HTR-8/SVneo (cell line): ENCODE results near the gene XPC.

Source experiments
- DNase-seq: peaks from one replicate; pipeline ENCODE4 v3.0.0; 2011; ENCODE audit warnings: low spot score, mixed read lengths; ENCODE audit not compliant: insufficient read length
- FAIRE-seq: peaks from 2 replicates; lab custom pipeline; 2011; peaks lifted over from hg19 to GRCh38; lab: Jason Lieb, UNC

Gene XPC

DNA sequence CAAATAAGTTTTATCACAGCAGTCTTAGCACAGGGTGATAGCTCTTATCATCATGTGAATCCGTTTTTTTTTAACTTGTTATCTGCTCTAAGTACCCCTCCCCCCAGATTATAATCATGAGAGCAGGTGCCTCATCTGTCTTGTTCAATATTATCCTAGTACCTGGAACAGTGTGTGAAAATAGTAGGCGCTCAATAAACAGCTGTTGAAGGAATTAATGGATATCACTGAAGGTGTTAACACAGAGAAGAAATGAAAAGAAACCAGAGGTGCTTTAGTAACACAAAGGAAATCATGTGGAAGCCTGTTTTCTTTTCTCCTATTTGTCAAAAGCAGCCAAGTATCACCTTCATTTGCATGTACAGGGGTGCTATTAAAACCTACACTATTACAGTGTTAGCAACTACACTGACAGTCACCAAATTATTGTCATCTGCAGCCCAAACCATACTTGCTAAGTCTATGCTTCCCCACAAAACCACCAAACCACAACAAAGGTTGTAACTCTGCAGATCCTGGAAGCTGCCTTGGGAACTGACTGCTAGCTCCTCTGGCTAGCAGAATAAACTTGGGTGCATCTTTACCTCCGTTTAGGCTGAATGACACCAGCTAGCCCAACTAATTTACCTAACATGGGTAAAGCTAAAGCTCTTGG lies 2.9 kb downstream of the XPC start:
- DNase-seq, result no peak
- no peak for FAIRE-seq

DNA sequence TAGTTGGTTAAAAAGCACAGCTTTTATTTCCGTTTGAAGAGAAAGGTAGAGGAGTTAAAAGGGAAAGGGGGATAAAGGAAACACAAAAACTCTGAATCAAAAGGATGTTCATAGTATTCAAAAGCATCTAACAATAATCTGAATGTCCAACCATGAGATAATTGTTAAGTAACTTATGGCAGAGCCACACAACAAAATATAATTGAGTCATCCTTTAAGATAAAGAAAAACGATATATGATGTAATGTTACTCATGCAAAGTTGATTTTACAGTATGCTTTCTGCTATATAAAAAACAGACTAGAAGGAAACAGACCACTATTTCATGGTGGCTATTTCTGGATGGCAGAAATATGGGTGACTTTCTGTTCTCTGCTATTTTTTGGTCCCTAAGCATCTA lies 3.9 kb downstream of the XPC start:
- FAIRE-seq, result no peak
- DNase-seq, result no peak

DNA sequence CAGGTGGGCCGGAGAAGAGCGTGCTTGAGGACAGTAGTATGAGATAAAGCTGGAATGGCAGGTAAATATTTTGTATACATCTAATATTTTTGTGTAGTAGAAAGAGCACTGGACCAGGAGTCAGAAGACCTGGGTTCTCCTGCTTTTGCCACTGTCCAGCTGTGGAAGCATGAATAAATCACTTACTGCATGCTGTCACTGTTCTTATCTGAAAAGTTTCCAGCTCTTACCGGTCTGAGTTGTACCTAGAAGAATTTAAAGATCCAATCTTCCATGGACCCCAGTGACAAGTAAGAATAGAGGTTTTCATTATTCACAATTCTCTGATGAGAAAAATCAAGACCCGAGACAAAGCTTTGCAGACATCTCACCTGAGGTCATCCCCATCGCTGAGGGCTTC lies 5.9 kb downstream of the XPC start:
- FAIRE-seq, result no peak
- no peak for DNase-seq

DNA sequence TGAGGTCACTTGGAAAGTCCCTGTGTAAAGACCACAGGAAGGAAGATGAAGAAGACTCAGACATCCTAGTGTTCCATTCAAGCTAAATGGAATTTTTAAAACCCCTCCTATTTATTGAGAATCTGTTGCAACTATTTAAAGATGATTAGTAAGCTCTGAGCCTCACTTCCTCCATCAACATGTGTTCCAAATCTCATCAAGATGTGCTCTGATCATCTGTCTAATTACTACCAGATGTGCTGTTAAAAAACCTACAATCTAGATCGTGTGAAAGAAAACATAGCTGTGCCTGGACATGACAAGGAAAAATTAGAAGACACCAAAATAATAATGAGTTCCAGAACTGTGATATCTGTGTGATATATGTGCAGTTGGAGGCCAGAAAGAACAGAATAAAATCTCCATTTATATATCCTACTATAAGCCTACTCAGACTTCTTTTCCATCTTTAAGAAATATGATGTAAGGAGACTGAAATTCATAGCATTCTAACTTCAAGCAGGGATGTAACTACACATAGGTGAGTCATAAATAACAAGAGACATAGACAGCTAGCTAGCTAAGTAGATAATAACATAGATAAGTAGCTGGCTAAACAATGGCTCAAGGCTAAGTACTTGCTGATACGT lies 7.8 kb downstream of the XPC start:
- FAIRE-seq, result no peak
- DNase-seq, result peak; percentile 28

DNA sequence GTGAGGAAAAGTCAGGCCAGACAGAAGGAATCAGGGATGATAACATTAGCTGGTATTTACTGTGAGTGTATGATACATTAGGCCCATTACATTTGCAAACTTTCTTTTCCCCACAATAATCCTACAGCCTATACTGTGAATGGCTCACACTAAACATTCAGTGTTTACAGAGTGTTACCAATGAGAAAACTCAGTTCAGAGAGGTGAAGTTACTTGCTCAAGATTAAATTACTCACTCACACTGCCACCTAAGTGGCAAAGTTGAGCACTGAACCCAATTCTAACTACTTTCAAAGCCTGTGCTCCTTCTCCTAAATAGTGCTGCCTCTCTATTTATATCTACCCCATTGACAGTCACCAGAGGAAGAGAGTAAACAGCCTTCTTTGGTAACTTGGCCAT lies 8.5 kb downstream of the XPC start:
- DNase-seq (no peak), FAIRE-seq (no peak)

DNA sequence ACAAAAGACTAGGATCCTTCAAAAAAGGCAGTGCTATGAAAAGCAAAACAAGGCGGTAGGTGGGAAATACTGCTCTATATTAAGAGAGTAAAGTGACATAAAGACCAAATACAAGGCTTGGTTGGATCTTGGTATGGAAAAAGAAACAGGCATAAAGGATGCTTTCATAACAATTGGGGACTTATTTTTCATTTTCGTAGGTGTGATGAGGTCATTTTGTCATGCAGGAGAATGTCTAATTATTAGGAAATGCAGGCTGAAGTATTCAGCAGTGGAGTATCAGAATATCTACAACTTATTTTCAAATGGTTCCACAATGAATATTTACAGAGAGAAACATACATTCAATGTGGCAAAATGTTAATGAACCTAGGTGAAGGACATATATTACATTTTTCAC lies 9.0 kb downstream of the XPC start:
- FAIRE-seq (no peak), DNase-seq (no peak)

DNA sequence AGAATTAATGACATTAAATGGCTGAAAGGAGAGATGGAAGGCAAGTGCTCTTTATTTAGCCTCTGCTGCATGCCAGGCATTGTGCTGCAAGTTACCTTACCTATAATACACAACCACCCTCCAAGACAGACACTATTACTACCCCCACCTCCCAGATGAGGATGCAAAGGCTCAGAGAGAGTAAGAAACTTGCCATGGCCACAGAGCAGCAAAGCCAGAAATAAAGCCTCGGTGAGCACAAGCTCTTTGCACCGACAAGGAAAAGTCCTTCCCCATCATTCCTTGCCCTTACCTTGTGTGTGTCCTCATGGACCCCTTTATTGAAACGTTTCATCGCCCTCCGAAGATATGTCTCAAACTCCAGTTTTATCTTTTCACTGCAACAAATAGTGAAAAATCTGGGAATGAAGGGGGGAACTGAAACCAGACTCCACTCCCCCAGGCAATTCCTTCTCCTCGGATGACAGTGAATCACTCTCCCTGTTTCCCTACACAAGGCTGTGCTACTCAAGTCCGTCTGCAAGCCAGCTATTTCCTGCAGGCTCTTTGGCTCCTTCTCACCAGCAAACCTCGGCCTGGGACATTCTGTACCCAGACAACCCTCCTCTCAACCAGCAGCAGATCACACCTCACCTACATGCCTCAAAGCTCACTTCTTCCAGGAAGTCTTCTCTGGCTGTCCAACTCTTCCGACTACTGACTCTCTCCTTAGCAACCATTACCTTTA lies 11.4 kb downstream of the XPC start:
- DNase-seq (no peak), FAIRE-seq (no peak)

DNA sequence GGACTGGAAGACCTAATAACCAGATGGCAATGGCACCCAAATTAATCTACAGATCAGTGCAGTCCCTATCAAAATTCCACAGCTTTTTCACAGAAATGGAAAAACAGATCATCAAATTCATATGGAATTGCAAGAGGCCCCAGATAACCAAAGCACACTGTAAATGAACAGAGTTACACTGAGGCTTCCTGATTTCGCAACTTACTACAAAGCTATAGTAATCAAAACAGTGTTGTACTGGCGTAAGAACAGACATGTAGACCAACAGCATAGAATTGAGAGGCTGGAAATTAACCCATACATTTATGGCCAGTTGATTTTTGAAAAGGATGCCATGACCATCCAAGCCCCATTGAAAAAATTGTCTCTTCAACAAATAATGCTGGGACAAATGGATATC lies 16.2 kb downstream of the XPC start:
- DNase-seq (no peak), FAIRE-seq (no peak)

DNA sequence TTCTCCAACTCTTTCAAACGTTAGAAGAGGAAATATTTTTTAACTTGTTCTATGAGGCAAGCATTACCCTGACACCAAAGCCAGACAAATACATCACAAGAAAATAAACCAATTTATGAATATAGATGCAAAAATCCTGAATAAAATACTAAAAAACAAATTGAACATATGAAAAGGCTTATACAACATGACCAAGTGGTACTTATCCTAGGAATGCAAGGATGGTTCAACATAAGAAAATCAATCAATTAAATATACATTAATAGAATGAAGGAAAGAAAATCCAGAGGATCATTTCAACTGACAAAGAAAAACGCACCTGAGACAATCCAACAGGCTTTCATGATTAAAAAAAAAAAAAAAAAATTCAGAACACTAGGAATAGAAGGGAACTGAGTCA lies 17.1 kb downstream of the XPC start:
- DNase-seq, result no peak
- FAIRE-seq, result no peak

DNA sequence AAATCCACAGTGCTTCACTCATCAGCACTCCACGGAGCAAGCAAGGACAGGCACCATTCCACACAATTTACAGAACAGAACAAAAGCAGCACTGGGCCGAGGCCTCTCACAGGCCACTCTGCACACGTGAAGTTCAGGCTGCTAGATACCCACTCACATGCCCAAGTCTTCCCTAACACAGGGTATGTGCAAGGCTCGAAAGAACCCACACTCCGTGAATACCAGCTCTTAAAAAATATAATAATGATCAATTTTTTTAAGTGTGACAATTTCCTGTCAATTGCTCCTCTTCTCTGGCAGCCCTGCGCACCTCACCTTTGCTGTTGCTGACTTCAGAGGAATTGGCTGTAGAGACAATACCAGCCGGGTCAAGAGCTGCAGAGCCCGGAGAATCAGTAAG lies 19.0 kb downstream of the XPC start:
- no peak for DNase-seq
- no peak for FAIRE-seq

DNA sequence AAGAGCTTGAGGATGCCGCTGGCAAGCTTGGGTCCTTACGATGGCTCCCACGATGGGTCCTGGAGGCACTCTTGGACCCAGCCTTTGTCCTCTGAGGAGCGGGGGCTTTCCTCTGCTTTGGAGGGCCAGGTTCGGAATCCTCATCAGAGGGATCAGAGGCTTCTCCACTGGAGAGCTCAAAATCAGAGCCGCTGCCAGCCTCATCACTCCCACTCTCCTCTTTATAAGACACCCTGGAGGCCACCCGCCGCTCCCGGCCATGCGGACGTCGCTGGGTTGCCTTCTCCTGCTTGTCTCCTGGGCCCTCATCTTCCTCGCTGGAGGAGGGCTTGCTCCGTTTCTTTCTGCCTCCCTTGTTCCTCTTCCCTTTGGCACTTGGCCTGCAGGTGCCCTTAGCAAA lies 20.0 kb downstream of the XPC start:
- no peak for DNase-seq
- FAIRE-seq, result no peak

DNA sequence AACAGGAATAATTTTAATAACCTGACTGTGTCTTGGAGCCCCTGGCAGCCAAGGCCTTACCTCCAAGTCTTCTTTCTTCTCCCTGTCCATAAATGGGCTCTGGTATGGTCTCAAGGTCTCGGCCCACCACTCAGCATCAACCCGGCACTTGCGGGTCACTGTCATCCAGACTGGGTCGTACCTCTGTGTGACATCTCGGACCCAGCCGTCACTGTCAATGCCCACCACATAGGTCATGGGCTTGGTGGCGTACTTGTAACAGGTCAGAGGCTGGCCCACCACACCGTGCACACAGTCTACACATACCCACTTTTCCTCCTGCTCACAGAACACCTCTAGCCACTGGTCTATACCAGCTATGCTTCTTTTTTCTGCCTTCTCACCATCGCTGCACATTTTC lies 20.4 kb downstream of the XPC start:
- no peak for FAIRE-seq
- DNase-seq, result no peak

DNA sequence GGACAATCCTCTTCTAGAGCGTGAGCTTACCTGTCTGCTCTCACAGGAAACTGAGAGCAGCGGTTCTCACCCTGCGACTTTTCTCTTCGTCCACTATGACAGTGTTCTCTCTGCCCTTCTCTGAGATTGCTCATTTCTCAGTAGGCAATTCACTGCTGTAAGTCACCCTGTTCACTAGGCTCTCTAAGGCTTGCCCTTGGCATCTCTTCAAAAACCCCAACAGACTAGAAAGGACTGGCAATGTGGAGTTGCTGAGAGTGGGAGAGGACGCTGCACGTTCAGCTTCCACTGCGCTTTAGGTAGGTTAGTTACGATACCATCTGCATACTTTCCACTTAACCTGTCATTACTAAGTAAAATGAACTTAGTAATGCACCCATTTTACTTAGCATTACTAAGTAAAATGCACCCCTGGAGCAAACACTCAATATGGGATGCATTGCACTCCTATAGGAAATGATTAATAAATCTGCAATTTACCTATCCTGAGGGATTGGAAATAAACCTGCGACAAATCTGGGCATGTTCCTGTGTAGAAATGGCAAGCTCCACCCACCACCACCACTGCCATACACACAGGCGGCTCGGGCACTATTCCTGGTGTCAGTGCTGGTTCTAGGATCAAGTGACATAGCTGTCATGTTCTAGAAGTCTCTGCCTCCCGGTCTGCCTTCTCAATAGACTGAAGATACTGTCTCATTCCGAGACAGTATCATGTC lies 21.4 kb downstream of the XPC start:
- DNase-seq (no peak), FAIRE-seq (no peak)

DNA sequence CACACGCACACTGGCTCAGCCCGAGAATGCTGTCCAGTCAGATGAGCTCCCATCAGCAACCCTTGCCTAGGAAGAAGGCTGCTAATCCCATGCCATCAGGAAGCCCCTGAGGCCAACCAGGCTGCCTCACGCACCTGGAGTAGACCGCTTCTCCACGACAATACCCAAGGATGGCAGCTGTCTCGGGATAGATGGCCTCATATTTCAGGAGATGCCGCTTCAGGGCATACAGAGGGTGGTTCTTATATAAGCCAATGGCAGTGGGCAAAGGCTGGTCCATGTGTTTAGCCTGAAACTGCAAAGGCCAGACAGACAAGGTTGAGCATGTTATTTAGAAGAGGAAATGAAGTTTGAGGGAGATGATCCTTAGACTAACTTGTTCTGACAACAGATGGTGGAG lies 22.2 kb downstream of the XPC start:
- DNase-seq (no peak), FAIRE-seq (no peak)

DNA sequence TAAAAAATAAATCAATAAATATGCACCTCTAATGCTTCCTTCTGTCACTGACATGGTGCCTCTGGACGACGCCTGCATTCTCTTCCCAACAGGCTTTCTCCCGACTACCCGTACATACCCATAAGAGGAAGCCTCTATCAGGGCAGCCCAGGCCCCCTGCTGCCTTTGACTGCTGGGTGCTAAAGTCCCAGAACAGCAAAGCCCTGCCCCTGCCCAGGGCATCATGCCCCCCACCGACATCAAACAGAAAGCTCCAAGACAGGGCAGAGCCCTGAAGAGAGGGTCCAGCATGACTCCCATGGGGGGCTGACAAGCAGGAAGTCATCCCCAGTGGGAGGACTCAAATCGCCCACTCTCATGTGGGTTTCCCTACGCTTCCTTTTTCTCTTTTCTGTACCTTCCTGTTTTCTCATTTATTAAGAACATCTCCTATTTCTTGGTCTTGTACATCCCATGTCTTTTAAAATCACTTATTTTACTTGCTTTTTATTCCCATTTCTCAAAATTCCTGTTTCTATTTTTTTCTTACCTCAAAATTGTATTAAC lies 23.4 kb downstream of the XPC start:
- FAIRE-seq (no peak), DNase-seq (no peak)

DNA sequence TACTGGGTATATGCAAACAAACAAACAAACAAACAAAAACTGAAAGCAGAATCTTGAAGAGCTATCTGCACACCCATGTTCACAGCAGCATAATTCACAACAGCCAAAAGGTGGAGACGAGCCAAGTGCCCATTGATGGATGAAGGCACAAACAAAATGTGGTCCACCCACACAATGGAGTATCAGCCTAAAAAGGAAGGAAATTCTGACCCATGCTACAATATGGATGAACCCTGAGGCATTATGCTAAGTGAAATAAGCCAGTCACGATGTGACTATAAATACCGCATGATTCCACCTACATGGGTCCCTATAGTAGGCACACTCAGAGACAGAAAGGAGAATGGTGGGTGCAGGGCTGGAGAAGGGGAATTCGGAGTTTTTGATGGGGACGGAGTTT lies 24.1 kb downstream of the XPC start:
- FAIRE-seq (no peak), DNase-seq (no peak)

DNA sequence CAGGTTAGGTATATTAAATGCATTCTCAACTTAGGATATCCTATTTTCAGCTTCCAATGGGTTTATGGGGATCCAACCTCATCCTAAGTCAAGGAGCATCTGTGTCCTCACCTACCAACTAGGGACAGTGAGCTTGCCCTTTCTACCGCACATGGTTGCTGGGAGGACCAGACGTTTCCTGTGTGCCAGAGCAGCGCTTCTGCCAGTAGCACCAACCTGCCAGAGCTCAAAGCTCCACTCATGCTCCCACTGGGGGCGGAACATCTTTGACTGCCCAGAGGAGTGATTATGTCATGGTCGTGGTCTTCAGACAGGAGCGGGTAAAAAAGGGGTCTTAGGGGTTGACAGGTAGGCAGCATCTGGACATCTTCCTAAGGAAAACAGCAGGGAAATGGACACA lies 24.7 kb downstream of the XPC start:
- no peak for DNase-seq
- no peak for FAIRE-seq

DNA sequence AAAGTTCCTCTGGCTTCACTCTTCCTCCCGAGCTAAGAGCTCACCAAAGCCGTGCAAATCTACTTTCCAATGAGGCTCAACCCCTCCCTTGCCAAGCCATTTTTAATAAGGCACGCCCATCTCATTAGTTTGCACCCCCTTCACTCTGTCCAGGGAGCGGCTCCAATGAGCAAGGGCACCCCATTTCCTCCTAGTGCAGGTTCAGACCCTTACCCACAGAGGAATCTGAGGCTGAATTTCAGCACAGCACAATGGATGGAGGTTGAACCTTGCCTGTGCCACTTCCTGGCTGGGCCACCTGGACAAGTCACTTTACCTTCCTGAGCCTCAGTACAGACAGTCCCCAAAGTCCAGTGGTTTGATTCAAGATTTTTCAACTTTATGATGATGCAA lies 25.4 kb downstream of the XPC start:
- no peak for DNase-seq
- FAIRE-seq, result no peak

DNA sequence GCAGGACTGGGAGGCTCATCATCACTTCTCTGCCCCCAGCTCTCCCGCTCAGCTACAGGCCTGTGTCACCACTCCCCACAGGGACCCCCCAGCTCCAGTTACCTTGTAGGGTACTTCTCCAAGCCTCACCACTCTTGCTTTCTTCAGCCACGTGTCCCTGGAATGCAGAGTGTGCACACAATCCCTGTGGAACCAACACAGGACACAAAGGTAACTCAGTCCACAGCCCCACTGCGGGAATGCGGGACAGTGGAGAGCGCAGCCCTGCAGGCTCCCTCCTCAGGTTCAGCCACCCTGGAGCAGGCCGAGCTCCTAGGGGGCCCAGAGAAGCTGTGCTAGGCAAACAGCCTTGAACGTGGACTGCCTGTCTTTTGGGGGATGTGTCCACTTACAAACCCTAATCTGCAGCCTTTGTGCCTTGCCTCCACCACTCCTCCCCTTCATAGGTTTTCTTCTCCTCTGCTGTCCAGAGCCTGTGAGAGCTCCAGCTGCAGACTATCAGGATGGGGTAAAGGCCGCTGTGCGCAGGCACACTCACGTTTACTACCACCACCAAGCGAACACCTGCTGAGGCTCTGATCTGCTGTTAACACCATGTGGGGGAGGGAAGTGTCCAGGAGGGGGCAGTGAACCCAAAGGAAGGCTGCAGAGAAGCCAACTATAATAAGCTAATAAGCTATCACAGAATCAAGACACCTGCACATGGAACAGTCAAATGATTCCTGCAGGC lies 26.0 kb downstream of the XPC start:
- DNase-seq (no peak), FAIRE-seq (no peak)

DNA sequence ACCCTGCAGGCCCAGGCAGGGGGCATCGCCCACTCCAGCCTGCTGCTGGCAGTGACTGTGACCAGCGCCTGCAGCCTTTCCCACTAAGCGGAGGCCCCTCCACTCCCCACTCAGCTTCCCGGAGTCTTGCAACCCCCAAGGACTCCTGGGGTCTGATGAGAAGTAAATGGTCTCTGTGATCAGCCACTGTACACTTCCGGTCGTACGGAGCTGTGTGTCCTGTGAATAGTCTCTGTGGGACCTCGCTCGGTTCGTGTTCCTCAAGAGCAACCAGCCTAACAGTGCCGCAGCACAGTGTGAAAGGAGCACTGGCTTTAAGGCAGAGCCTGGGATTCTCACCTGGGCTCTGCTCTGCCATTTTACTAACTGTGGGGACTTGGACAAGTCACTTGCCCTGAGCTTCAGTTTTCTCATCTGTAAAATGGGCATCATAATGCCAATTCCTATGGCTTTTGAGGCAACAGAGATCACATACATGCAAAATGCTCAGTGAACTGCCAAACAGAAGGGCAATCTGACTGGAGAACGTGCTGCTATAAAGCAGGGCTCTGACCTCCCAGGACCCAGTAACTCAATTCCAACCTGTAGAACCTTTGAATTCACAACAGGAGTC lies 26.8 kb downstream of the XPC start:
- no peak for FAIRE-seq
- DNase-seq, result no peak
